HG02642 (cell line): ENCODE measurements around the gene GOLGA8N.
A peak's percentile ranks its signal among the peaks of the same experiment; 100 is the strongest.

ENCODE experiments used
- ATAC-seq: cut with Tn5 transposase; IDR thresholded peaks from one replicate; pipeline ENCODE4 v1.9.1; 2021; ENCODE audit warnings: mild to moderate bottlenecking; ENCODE audit not compliant: unreplicated experiment, poor library complexity

The GOLGA8N gene

GRCh38 chr15:32649342-32649741, 56.1 kb downstream of the GOLGA8N start:
- ATAC-seq, result no peak

- peak; percentile 89 for ATAC-seq
Measured at GRCh38 chr15:32651229-32651837, 58.1 kb downstream of the GOLGA8N start.

- no peak for ATAC-seq
Measured at GRCh38 chr15:32652178-32652577, 58.9 kb downstream of the GOLGA8N start.

GRCh38 chr15:32656091-32656490, 62.8 kb downstream of the GOLGA8N start:
- ATAC-seq, result no peak

- no peak for ATAC-seq
Measured at GRCh38 chr15:32656496-32656895, 63.2 kb downstream of the GOLGA8N start.
